Jurkat, Clone E6-1 (cell line): ENCODE results near the gene FOXN4.

Experiments used
- DNase-seq: peaks from one replicate; pipeline ENCODE4 v3.0.0-alpha.2; 2011; ENCODE audit warnings: low read depth, low spot score
- H3K4me3 ChIP-seq: 2 replicates; pipeline ENCODE4 v1.5.1; 2011; ENCODE audit warnings: mild to moderate bottlenecking, low read length, control low read depth, moderate library complexity

Gene FOXN4

GRCh38 chr12:109240365-109240764 is 68.7 kb downstream of the FOXN4 start:
- H3K4me3 ChIP-seq = no peak overlapping the region
- no peak for DNase-seq

GRCh38 chr12:109239691-109240090 is 69.4 kb downstream of the FOXN4 start:
- DNase-seq = no peak
- no peak overlapping the region for H3K4me3 ChIP-seq

- no peak overlapping the region for H3K4me3 ChIP-seq
- DNase-seq = no peak
Observed at GRCh38 chr12:109239179-109239578, 69.9 kb downstream of the FOXN4 start.

GRCh38 chr12:109236257-109236656 is 72.8 kb downstream of the FOXN4 start:
- DNase-seq = no peak
- no peak overlapping the region for H3K4me3 ChIP-seq

- DNase-seq = no peak
- no peak overlapping the region for H3K4me3 ChIP-seq
Observed at GRCh38 chr12:109234012-109234411, 75.1 kb downstream of the FOXN4 start.

- no peak overlapping the region for H3K4me3 ChIP-seq
- DNase-seq = no peak
Observed at GRCh38 chr12:109232731-109233130, 76.4 kb downstream of the FOXN4 start.

GRCh38 chr12:109230193-109230592 is 78.9 kb downstream of the FOXN4 start:
- DNase-seq = no peak
- H3K4me3 ChIP-seq = no peak overlapping the region

- H3K4me3 ChIP-seq = no peak overlapping the region
- DNase-seq = no peak
Observed at GRCh38 chr12:109228664-109229063, 80.4 kb downstream of the FOXN4 start.
